ENCODE data around the gene COL8A1.

COL8A1 gene

DNA sequence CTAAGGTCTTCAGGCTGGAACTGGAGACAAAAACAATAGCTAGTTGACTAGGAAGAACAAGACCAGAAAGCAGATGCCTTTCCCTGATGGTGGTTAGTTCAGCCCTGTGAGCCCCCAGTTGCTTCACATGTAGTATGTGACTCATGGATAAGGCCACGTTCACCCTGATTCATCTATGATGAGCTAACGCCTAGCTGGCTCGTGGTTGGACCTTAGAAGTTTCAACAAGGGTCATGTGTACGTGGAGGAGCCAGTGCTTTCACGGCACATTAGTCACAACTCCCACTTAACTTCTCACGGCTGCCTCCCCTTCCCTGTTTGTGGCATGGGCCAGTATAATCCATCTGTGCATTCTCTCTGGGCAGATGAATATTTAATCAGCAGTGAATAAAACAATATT, 20.6 kb downstream of the COL8A1 start:
- TF ChIP-seq, protein P1, sequence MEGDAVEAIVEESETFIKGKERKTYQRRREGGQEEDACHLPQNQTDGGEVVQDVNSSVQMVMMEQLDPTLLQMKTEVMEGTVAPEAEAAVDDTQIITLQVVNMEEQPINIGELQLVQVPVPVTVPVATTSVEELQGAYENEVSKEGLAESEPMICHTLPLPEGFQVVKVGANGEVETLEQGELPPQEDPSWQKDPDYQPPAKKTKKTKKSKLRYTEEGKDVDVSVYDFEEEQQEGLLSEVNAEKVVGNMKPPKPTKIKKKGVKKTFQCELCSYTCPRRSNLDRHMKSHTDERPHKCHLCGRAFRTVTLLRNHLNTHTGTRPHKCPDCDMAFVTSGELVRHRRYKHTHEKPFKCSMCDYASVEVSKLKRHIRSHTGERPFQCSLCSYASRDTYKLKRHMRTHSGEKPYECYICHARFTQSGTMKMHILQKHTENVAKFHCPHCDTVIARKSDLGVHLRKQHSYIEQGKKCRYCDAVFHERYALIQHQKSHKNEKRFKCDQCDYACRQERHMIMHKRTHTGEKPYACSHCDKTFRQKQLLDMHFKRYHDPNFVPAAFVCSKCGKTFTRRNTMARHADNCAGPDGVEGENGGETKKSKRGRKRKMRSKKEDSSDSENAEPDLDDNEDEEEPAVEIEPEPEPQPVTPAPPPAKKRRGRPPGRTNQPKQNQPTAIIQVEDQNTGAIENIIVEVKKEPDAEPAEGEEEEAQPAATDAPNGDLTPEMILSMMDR (IDR thresholded peaks at IDR 0.05; ENCODE audit: low read depth, low read length) = no peak
- H3K4me3 ChIP-seq (ENCODE audit: low read depth, low read length) = no peak overlapping the region

GRCh38 chr3:99659951-99660350, 21.6 kb downstream of the COL8A1 start:
- TF ChIP-seq, protein P1 (IDR thresholded peaks at IDR 0.05; ENCODE audit: low read depth, low read length) = no peak
- H3K4me3 ChIP-seq (ENCODE audit: low read depth, low read length) = no peak overlapping the region

GRCh38 chr3:99662838-99663570, 24.6 kb downstream of the COL8A1 start:
- no peak overlapping the region for H3K4me3 ChIP-seq (ENCODE audit: low read depth, low read length)
- TF ChIP-seq, protein P1 (IDR thresholded peaks at IDR 0.05; ENCODE audit: low read depth, low read length) = no peak

DNA sequence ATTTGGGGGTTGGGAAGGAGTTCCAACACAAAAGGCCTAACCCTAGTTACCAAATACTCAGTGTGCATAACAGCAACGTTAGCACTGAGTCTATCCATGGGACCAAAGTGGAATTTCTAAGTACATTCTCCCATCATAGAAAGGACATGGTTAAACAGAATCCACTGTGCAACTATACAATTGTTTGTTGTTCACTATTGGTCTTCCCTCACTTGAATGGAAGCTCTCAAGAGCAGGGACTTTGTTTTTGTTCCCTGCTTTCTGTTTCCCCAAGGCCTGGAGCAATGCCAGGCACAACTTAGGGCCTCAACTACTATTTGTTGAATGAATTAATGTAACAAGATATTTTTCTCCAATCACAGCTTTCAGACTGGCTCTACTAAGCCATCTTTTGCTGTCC, 25.6 kb downstream of the COL8A1 start:
- TF ChIP-seq, protein P1 (IDR thresholded peaks at IDR 0.05; ENCODE audit: low read depth, low read length) = no peak
- no peak overlapping the region for H3K4me3 ChIP-seq (ENCODE audit: low read depth, low read length)

GRCh38 chr3:99665017-99665416, 26.6 kb downstream of the COL8A1 start:
- TF ChIP-seq, protein P1 (IDR thresholded peaks at IDR 0.05; ENCODE audit: low read depth, low read length) = no peak
- no peak overlapping the region for H3K4me3 ChIP-seq (ENCODE audit: low read depth, low read length)

- TF ChIP-seq, protein P1 (IDR thresholded peaks at IDR 0.05; ENCODE audit: low read depth, low read length) = no peak
- no peak overlapping the region for H3K4me3 ChIP-seq (ENCODE audit: low read depth, low read length)
Measured at GRCh38 chr3:99666201-99666600, 27.8 kb downstream of the COL8A1 start.

DNA sequence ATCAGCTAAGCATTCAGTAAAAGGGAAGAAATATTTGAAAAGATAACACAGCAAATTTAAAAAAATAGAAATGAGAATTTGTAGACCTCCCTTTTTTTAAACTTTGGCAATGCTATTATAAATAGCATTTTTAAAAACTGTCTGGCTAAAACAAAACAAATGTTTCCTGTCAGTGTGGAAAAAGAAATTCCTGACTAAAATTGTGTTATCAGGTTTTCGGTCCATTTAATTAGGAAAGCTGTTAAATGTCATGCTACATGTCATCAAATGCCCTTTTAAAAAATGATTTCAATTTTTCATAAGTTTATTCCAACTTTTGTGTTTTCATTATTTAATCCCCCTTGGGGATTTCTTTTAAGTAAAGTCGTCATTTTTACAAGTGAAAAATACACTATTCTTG, 29.6 kb downstream of the COL8A1 start:
- no peak overlapping the region for H3K4me3 ChIP-seq (ENCODE audit: low read depth, low read length)
- TF ChIP-seq, protein P1 (IDR thresholded peaks at IDR 0.05; ENCODE audit: low read depth, low read length) = no peak

Measured in WI38 (cell line).